Measurements from ENCODE around the gene ENPEP. TPM values are rescaled to one million over a fixed set of nuclear protein-coding genes. Genes with fewer than 3 reads are reported as not detected.

The ENPEP gene
- total RNA-seq, 4 donors from 2014 or later = 7.5 to 30.3 (median 15.7) TPM

DNA sequence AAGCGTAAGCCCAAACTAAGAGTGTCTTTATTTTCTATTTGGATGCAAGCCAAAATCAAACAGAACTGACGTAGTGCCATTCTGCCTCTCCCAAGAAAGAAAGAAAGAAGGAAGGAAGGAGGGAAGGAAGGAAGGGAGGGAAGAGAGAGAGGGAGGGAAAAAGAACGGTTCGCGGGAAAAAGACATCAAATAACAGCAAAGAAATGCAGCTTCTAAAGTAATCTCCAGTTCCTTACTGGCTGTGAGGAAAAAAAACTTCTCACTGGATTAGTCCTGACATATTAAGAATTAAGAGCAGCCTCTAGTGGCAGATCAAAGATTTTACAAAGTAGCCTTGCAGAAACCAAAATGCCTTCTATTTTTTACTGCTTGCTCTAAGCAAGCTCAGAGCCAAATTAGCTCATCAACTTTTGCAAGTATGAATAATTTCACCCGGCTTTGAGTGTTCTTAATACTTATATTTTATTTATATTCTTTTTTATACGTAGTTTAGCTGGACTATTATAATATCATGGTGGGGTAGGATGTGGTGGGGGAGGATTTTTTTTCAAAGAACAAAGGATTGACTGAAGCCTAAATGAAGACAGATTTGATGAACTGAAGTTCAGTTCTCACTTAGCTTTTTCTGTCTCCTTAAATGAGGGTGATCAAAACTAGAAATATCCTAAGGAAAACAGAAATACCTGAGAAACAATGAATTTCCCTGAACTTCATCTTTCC lies 110.3 kb downstream of the ENPEP start:
- no peak for DNase-seq (ENCODE audit: low spot score)
- ATAC-seq (ENCODE audit: low FRiP score) = no peak

DNA sequence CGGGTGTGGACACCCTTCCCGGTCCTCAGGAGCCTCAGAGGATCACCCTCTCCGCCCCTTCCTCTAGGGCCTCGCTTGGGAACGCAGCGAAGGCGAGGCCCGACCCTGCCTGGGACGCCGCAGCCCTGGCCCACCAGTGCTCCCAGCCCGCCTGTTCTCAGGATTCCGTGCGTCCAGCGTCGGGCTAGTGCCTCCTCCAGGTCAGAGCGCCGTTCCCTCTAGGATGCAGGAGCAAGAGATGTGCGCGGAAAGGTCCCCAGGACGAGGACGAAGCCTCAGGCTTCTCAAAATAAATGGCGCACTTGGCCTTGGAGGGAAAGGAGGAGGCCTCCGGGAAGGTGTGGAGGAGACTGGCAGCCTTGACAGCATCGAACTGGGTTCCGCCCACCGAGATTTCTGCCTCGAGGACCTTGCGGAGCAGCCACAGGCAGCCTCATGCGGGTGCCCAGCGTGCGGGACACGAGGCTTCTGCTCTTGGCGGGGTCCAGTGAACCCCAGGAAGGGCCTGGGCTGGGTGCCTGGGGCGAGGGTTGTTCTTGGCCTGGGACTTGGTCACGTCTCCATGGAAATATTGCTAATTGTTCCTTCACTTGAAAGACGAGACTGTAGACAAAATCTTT lies 111.8 kb downstream of the ENPEP start:
- TF ChIP-seq, protein P1, sequence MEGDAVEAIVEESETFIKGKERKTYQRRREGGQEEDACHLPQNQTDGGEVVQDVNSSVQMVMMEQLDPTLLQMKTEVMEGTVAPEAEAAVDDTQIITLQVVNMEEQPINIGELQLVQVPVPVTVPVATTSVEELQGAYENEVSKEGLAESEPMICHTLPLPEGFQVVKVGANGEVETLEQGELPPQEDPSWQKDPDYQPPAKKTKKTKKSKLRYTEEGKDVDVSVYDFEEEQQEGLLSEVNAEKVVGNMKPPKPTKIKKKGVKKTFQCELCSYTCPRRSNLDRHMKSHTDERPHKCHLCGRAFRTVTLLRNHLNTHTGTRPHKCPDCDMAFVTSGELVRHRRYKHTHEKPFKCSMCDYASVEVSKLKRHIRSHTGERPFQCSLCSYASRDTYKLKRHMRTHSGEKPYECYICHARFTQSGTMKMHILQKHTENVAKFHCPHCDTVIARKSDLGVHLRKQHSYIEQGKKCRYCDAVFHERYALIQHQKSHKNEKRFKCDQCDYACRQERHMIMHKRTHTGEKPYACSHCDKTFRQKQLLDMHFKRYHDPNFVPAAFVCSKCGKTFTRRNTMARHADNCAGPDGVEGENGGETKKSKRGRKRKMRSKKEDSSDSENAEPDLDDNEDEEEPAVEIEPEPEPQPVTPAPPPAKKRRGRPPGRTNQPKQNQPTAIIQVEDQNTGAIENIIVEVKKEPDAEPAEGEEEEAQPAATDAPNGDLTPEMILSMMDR (IDR thresholded peaks at IDR 0.05) = no peak
- DNase-seq (ENCODE audit: low spot score) = no peak
- no peak for ATAC-seq (ENCODE audit: low FRiP score)

More for the DNA sequence above, 110.3 kb downstream of the ENPEP start:
- TF ChIP-seq, protein P1 (IDR thresholded peaks at IDR 0.05) = no peak

DNA sequence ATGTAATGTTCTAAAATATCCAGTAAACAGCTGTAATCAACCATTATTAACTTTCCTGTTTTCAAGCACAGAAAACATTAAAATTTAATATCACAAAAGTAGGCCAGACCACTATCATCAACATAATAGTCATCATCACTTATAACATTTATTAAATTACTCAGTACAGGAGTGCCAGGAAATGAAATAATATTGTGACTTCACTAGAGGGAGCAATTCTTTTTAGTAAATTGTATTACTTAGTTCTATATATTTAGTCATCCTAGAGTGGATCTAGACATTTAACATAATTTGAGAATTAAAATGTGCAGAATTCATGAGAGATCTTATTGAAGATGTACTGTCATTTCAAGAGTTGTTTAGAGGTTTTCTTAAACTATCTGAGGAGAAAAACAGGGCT lies 113.3 kb downstream of the ENPEP start:
- TF ChIP-seq, protein P1 (IDR thresholded peaks at IDR 0.05) = no peak
- no peak for DNase-seq (ENCODE audit: low spot score)
- ATAC-seq (ENCODE audit: low FRiP score) = no peak

DNA sequence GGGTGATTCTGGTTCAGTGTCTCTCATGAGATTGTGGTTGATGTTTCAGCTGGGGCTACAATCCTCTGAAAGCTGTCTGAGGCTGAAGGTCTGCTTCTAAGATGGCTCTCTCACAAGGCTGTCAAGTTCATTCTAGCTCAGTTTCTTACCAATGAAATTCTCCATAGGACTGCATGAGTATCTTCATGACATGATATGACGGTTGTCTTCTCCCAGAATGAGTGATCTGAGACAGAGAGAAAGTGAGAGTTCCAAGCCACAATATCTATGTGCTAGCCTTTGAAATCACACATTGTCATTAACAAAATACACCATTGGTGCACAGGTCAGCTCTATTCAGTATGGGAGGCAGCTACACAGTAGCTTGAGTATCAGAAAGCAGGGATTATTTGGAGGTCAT lies 119.6 kb downstream of the ENPEP start:
- TF ChIP-seq, protein P1 (IDR thresholded peaks at IDR 0.05) = no peak
- DNase-seq (ENCODE audit: low spot score) = no peak
- ATAC-seq (ENCODE audit: low FRiP score) = no peak

DNA sequence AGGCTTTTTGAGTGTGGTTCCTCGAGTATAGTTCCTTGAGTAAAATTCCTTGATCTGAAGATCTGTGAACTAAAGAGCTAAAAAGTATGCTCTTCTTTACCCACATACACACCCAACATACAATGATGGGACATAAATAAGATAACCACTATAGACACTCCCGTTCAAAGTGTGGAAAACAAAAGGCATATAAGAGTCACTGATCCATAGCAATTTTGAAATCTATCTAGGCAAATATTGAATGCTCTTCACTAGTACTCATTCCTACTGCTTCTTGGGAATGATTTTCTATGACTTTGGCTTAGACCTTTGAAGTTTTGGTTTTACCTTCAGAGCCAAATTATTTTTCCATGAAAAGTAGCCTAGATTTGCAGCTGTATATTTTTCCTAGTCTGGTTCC lies 120.5 kb downstream of the ENPEP start:
- DNase-seq (ENCODE audit: low spot score) (no peak), ATAC-seq (ENCODE audit: low FRiP score) (no peak)
- TF ChIP-seq, protein P1 (IDR thresholded peaks at IDR 0.05) = no peak

DNA sequence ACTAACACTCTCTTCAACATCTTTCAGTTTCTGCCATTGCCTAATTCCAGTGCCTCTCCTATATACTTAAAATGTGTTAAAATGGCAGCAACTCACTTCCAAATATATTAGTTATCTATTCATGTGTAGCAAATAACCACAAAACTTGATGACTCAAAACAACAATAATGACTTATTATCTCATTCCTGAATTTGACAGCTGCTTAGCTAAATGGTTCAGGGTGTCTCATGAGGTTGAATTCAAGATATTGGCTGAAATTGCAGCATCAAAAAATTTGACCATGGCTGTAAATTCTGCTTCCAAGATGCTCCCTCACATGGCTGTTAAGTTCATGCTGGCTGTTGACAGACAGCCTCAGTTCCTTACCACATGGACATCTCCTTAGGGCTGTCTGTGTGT lies 121.6 kb downstream of the ENPEP start:
- TF ChIP-seq, protein P1 (IDR thresholded peaks at IDR 0.05) = no peak
- no peak for DNase-seq (ENCODE audit: low spot score)
- ATAC-seq (ENCODE audit: low FRiP score) = no peak

DNA sequence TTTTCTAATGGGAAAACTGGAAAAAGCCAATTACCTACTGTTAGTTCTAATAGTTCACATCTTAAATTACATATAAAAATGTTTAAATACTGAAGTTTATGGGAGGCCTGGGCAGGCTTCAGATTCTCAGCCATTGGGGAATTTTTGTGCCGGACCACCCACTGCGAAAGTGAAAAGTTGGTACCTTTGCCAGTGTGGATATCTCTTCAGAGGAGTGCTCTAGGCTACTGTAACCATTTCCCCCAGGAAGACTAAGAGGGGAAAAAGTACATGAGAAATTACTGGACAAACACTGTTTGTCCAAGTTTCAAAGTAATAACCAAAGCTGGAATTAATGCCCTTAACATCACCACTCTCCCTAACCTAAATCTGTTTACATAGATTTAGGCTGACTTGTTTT lies 126.1 kb downstream of the ENPEP start:
- TF ChIP-seq, protein P1 (IDR thresholded peaks at IDR 0.05) = no peak
- DNase-seq (ENCODE audit: low spot score) (no peak), ATAC-seq (ENCODE audit: low FRiP score) (no peak)
